ENCODE results near the gene TRIO.

- TF ChIP-seq CTCF (IDR thresholded peaks at IDR 0.05; ENCODE audit: borderline replicate concordance, extremely low read depth, low read length, poor library complexity, severe bottlenecking) (no peak), EZH2 (IDR thresholded peaks at IDR 0.05; ENCODE audit: borderline replicate concordance, low read depth, low read length, severe bottlenecking) (no peak)
These were observed 340.5 kb downstream of the TRIO start for GRCh38 chr5:14483504-14484157.
